Body of pancreas (tissue), 4 donors: ENCODE results near the gene COL4A6. TPM values are rescaled to one million over a fixed set of nuclear protein-coding genes. Genes with fewer than 3 reads are reported as not detected.
A peak's percentile ranks its signal among the peaks of the same experiment; 100 is the strongest.

ENCODE experiments used
- ATAC-seq: fragments of 150-250 bp; one replicate; pipeline ENCODE4 v1.9.1; 2016
- DNase-seq, 4 donors: peaks; one replicate each; pipeline ENCODE4 v3.0.0-alpha.2; 2019
- H3K27ac ChIP-seq, 4 donors: fragments of 200-600 bp; sonication (generic); 1 replicate in 3 of 4; 2 replicates in 1 of 4; pipeline versions ENCODE4 v1.5.1 to v1.6.1; 2016 to 2019; ENCODE audit warnings: mild to moderate bottlenecking in 1 of 4, mixed read lengths in 1 of 4, moderate library complexity in 1 of 4
- H3K27me3 ChIP-seq, 2 donors: fragments of 200-600 bp; sonication (generic); one replicate each; pipeline ENCODE4 v1.6.0; 2016; ENCODE audit warnings: mild to moderate bottlenecking in 1 of 2
- H3K36me3 ChIP-seq, 2 donors: fragments of 200-600 bp; sonication (generic); replicated peaks in 1 of 2; 2 replicates each; pipeline ENCODE4 v1.5.1; 2016; ENCODE audit warnings: low read depth in 2 of 2; ENCODE audit not compliant: insufficient read depth in 1 of 2
- H3K4me1 ChIP-seq: fragments of 200-600 bp; sonication (generic); one replicate; pipeline ENCODE4 v1.6.0; 2016
- H3K4me3 ChIP-seq, 2 donors: fragments of 200-600 bp; sonication (generic); 1 replicate in 1 of 2; 2 replicates in 1 of 2; pipeline ENCODE4 v1.5.1; 2016 to 2019
- H3K9me3 ChIP-seq, 3 donors: fragments of 200-600 bp; sonication (generic); 1 replicate in 2 of 3; 2 replicates in 1 of 3; pipeline ENCODE4 v1.5.1; 2016
- CTCF ChIP-seq, 7 experiments: fragments of 450-650 bp in 4 of 7; fragments of 200-600 bp in 3 of 7; sonication (generic) in 3 of 7; IDR thresholded peaks; one replicate each; pipeline ENCODE4 v1.5.1; 2016 to 2019; ENCODE audit warnings: antibody characterized with exemption in 7 of 7
- POLR2A ChIP-seq, 3 donors: fragments of 450-650 bp; IDR thresholded peaks; one replicate each; pipeline ENCODE4 v1.6.1; 2016; ENCODE audit warnings: antibody characterized with exemption in 3 of 3, mild to moderate bottlenecking in 2 of 3
- WGBS, 2 donors: methylation state at CpG; one replicate each; pipeline ENCODE4 v1.1.5; 2017; 5-methylcytosine and 5-hydroxymethylcytosine counted together
- intact Hi-C: fragments of 100-400 bp; cut with DNase I; formaldehyde crosslinking; loops from one replicate; pipeline ENCODE4 v1.15.1; 2023
- total RNA-seq, 2 donors: library from RNA; depleted of rRNA; stranded (reverse); fragments of >200 nt; gene quantifications; one replicate each; pipeline ENCODE4 v1.1.0, GENCODE V29; 2016

COL4A6 gene
- total RNA-seq, 2 donors from 2014 or later = under 0.01 to 0.52 TPM

- intact Hi-C loops = no loop called here
- no peaks in the 10 kb centered on the region for H3K9me3 ChIP-seq
These were observed 114.5 kb downstream of the COL4A6 start for GRCh38 chrX:108323751-108324150.

GRCh38 chrX:108322234-108322633 lies 116.0 kb downstream of the COL4A6 start:
- H3K27ac ChIP-seq = no peak overlapping the region

More at GRCh38 chrX:108323751-108324150, 114.5 kb downstream of the COL4A6 start:
- ATAC-seq (no peak), DNase-seq (no peak)
- H3K4me1 ChIP-seq = no peaks in the 10 kb centered on the region
- TF ChIP-seq CTCF (IDR thresholded peaks at IDR 0.05) (no peak), POLR2A (IDR thresholded peaks at IDR 0.05) (no peak)
- H3K36me3 ChIP-seq = no peaks in the 10 kb centered on the region
- no peaks in the 10 kb centered on the region for H3K27me3 ChIP-seq
- H3K27ac ChIP-seq = no peak overlapping the region
- WGBS, 2 donors = 51 to 57% methylated on average over 5 of the region's 5 CpGs
- no peak overlapping the region for H3K4me3 ChIP-seq

GRCh38 chrX:108316456-108316855 lies 121.8 kb downstream of the COL4A6 start:
- intact Hi-C loops = no loop called here
- H3K27ac ChIP-seq = no peak overlapping the region

More at GRCh38 chrX:108322234-108322633, 116.0 kb downstream of the COL4A6 start:
- no peak for TF ChIP-seq CTCF (IDR thresholded peaks at IDR 0.05)
- Histone ChIP-seq H3K36me3 (no peaks in the 10 kb centered on the region), H3K27me3 (no peaks in the 10 kb centered on the region), H3K9me3 (no peaks in the 10 kb centered on the region), H3K4me1 (no peaks in the 10 kb centered on the region), H3K4me3 (no peak overlapping the region)
- DNase-seq = no peak
- intact Hi-C loops = no loop called here
- no peak for ATAC-seq

GRCh38 chrX:108313669-108314068 lies 124.6 kb downstream of the COL4A6 start:
- WGBS, 2 donors = 50 to 85% methylated on average over 1 of the region's 1 CpG
- H3K9me3 ChIP-seq = no peaks in the 10 kb centered on the region
- TF ChIP-seq POLR2A (IDR thresholded peaks at IDR 0.05) (no peak), CTCF (IDR thresholded peaks at IDR 0.05) (no peak)
- H3K27me3 ChIP-seq = no peaks in the 10 kb centered on the region
- H3K4me3 ChIP-seq = no peak overlapping the region
- H3K27ac ChIP-seq = no peak overlapping the region
- no peak for ATAC-seq
- intact Hi-C loops = no loop called here
- H3K4me1 ChIP-seq = no peaks in the 10 kb centered on the region
- no peaks in the 10 kb centered on the region for H3K36me3 ChIP-seq
- no peak for DNase-seq

More at GRCh38 chrX:108316456-108316855, 121.8 kb downstream of the COL4A6 start:
- no peaks in the 10 kb centered on the region for H3K36me3 ChIP-seq
- ATAC-seq (no peak), DNase-seq (no peak)
- no peaks in the 10 kb centered on the region for H3K4me1 ChIP-seq
- no peaks in the 10 kb centered on the region for H3K9me3 ChIP-seq
- no peaks in the 10 kb centered on the region for H3K27me3 ChIP-seq
- TF ChIP-seq POLR2A (IDR thresholded peaks at IDR 0.05) (no peak), CTCF (IDR thresholded peaks at IDR 0.05) (no peak)
- 55 to 70% methylated on average over 1 of the region's 1 CpG for WGBS, 2 donors
- no peak overlapping the region for H3K4me3 ChIP-seq

GRCh38 chrX:108312957-108313356 lies 125.3 kb downstream of the COL4A6 start:
- Histone ChIP-seq H3K9me3 (no peaks in the 10 kb centered on the region), H3K27me3 (no peaks in the 10 kb centered on the region), H3K27ac (no peak overlapping the region), H3K36me3 (no peaks in the 10 kb centered on the region), H3K4me1 (no peaks in the 10 kb centered on the region), H3K4me3 (no peak overlapping the region)
- no peak for TF ChIP-seq CTCF (IDR thresholded peaks at IDR 0.05)
- TF ChIP-seq POLR2A (IDR thresholded peaks at IDR 0.05) = no peak
- no peak for ATAC-seq
- peak in 2 of 4 donors; percentile 2 to 14 for DNase-seq
- WGBS, 2 donors = 69 to 83% methylated on average over 1 of the region's 1 CpG
- intact Hi-C loops = no loop called here
